Esophagus squamous epithelium (tissue), 4 donors: ENCODE results near the gene CCL2.

Experiments
- CTCF ChIP-seq, 6 experiments: fragments of 450-650 bp in 4 of 6; fragments of 200-600 bp in 2 of 6; sonication (generic) in 2 of 6; IDR thresholded peaks; one replicate each; pipeline ENCODE4 v1.5.1; 2016 to 2019; ENCODE audit warnings: antibody characterized with exemption in 6 of 6, mild to moderate bottlenecking in 4 of 6, moderate library complexity in 4 of 6
- POLR2A ChIP-seq, 4 donors: fragments of 450-650 bp; IDR thresholded peaks; one replicate each; pipeline ENCODE4 v1.6.1; 2017; ENCODE audit warnings: antibody characterized with exemption in 4 of 4, mild to moderate bottlenecking in 4 of 4, moderate library complexity in 3 of 4

GRCh38 chr17:34252095-34252443 lies 3.0 kb upstream of the CCL2 start:
- TF ChIP-seq CTCF (IDR thresholded peaks at IDR 0.05) (no peak), POLR2A (IDR thresholded peaks at IDR 0.05) (no peak)
